Left renal pelvis (tissue), 4 donors: ENCODE data around the gene ADAMTSL3. TPM values are rescaled to one million over a fixed set of nuclear protein-coding genes. Genes with fewer than 3 reads are reported as not detected.
"Not testable (repeated sequence)": the region's sequence is repeated elsewhere in the genome, so short reads cannot be mapped to it uniquely, and the experiment has no call there.

ENCODE experiments used
- DNase-seq, 4 donors: peaks; one replicate each; pipeline ENCODE4 v3.0.0-alpha.2; 2013; ENCODE audit warnings: low read depth in 4 of 4, low spot score in 3 of 4
- polyA plus RNA-seq, 4 donors: library from polyadenylated mRNA; unstranded; fragments of 120-200 nt; gene quantifications; one replicate each; pipeline ENCODE4 v1.2.1, GENCODE V29; 2013; ENCODE audit not compliant: insufficient read length in 4 of 4

Gene ADAMTSL3
- polyA plus RNA-seq, 4 donors: 3.1 to 40.2 (median 5.8) TPM

GRCh38 chr15:84003791-84004503, 350.0 kb downstream of the ADAMTSL3 start:
- no peak for DNase-seq

GRCh38 chr15:84006421-84006820, 352.5 kb downstream of the ADAMTSL3 start:
- DNase-seq: no peak

GRCh38 chr15:84009616-84010015, 355.7 kb downstream of the ADAMTSL3 start:
- no peak for DNase-seq

GRCh38 chr15:84010246-84010645, 356.3 kb downstream of the ADAMTSL3 start:
- no peak for DNase-seq

GRCh38 chr15:84016371-84016770, 362.4 kb downstream of the ADAMTSL3 start:
- no peak for DNase-seq

GRCh38 chr15:84022516-84022915, 368.6 kb downstream of the ADAMTSL3 start:
- no peak for DNase-seq

- no peak for DNase-seq
These were observed 369.7 kb downstream of the ADAMTSL3 start for GRCh38 chr15:84023636-84024035.

- no peak for DNase-seq
These were observed 380.1 kb downstream of the ADAMTSL3 start for GRCh38 chr15:84033793-84034553.

- no peak for DNase-seq
These were observed 380.9 kb downstream of the ADAMTSL3 start for GRCh38 chr15:84034578-84035398.

GRCh38 chr15:84035399-84035766, 381.5 kb downstream of the ADAMTSL3 start:
- DNase-seq: peak in 3 of 4 donors; percentile 6 to 15 (median 14)

GRCh38 chr15:84037301-84037700, 383.4 kb downstream of the ADAMTSL3 start:
- no peak for DNase-seq

- not testable (repeated sequence) for DNase-seq
These were observed 388.6 kb downstream of the ADAMTSL3 start for GRCh38 chr15:84042434-84043056.

GRCh38 chr15:84046064-84046637, 392.2 kb downstream of the ADAMTSL3 start:
- no peak for DNase-seq

- DNase-seq: not testable (repeated sequence)
These were observed 395.6 kb downstream of the ADAMTSL3 start for GRCh38 chr15:84049480-84049879.

GRCh38 chr15:84050076-84050475, 396.2 kb downstream of the ADAMTSL3 start:
- DNase-seq: no peak

- not testable (repeated sequence) for DNase-seq
These were observed 397.2 kb downstream of the ADAMTSL3 start for GRCh38 chr15:84051146-84051545.

- DNase-seq: not testable (repeated sequence)
These were observed 400.6 kb downstream of the ADAMTSL3 start for GRCh38 chr15:84054544-84054943.

GRCh38 chr15:84057714-84058331, 403.9 kb downstream of the ADAMTSL3 start:
- no peak for DNase-seq

- not testable (repeated sequence) for DNase-seq
These were observed 409.8 kb downstream of the ADAMTSL3 start for GRCh38 chr15:84063674-84064073.

GRCh38 chr15:84068674-84069073, 414.8 kb downstream of the ADAMTSL3 start:
- not testable (repeated sequence) for DNase-seq
